Transverse colon (tissue), 4 donors: ENCODE measurements around the gene GADL1. TPM values are rescaled to one million over a fixed set of nuclear protein-coding genes. Genes with fewer than 3 reads are reported as not detected.

Experiments
- DNase-seq: peaks from one replicate; pipeline ENCODE4 v3.0.0-alpha.2; 2019
- H3K27ac ChIP-seq, 4 donors: fragments of 200-600 bp; sonication (generic); 2 replicates each; pipeline ENCODE4 v1.5.1; 2016 to 2018; ENCODE audit warnings: inconsistent platforms in 4 of 4
- H3K27me3 ChIP-seq: fragments of 200-600 bp; sonication (generic); 2 replicates; pipeline ENCODE4 v1.5.1; 2017; ENCODE audit warnings: inconsistent platforms
- H3K36me3 ChIP-seq, 4 donors: fragments of 200-600 bp; sonication (generic); 2 replicates each; pipeline ENCODE4 v1.5.1; 2017 to 2019; ENCODE audit warnings: inconsistent platforms in 4 of 4
- H3K4me1 ChIP-seq, 4 donors: fragments of 200-600 bp; sonication (generic); 2 replicates each; pipeline ENCODE4 v1.5.1; 2017 to 2020; ENCODE audit warnings: inconsistent platforms in 4 of 4
- H3K4me3 ChIP-seq, 4 donors: fragments of 200-600 bp; sonication (generic); 1 replicate in 1 of 4; 2 replicates in 3 of 4; pipeline versions ENCODE4 v1.5.1 to v1.6.1; 2017 to 2019; ENCODE audit warnings: inconsistent platforms in 4 of 4
- H3K9me3 ChIP-seq, 2 donors: fragments of 200-600 bp; sonication (generic); 2 replicates each; pipeline ENCODE4 v1.5.1; 2017 to 2019; ENCODE audit warnings: inconsistent platforms in 2 of 2
- CTCF ChIP-seq, 5 experiments: fragments of 200-600 bp in 3 of 5; fragments of 450-650 bp in 2 of 5; sonication (generic) in 3 of 5; IDR thresholded peaks; 1 replicate in 2 of 5; 2 replicates in 3 of 5; pipeline ENCODE4 v1.5.1; 2016 to 2017; ENCODE audit warnings: antibody characterized with exemption in 5 of 5, inconsistent platforms in 3 of 5, mild to moderate bottlenecking in 2 of 5, moderate library complexity in 1 of 5
- EP300 ChIP-seq: sonication (generic); formaldehyde crosslinking; IDR thresholded peaks from one replicate; pipeline ENCODE4 v1.6.1; 2017; ENCODE audit warnings: antibody characterized with exemption, low read depth
- POLR2A ChIP-seq: fragments of 450-650 bp; IDR thresholded peaks from one replicate; pipeline ENCODE4 v1.6.1; 2016; ENCODE audit warnings: antibody characterized with exemption, mild to moderate bottlenecking, moderate library complexity
- POLR2AphosphoS5 ChIP-seq, 3 donors: sonication (generic); formaldehyde crosslinking; IDR thresholded peaks; one replicate each; pipeline ENCODE4 v1.6.1; 2016; ENCODE audit warnings: antibody characterized with exemption in 3 of 3
- WGBS, 2 donors: methylation state at CpG; one replicate each; pipeline ENCODE4 v1.1.5; 2018; ENCODE audit warnings: low coverage in 1 of 2; 5-methylcytosine and 5-hydroxymethylcytosine counted together
- in situ Hi-C, 4 donors: fragments of 200-750 bp; cut with MboI; loops; one replicate each; pipeline versions ENCODE4 v1.15.0 to v1.15.1; 2017; ENCODE audit warnings: low sequenced_read_pairs in 3 of 4, low pct_ligation_motif_present in 1 of 4, low pct_unique_long_range_greater_than_20kb in 1 of 4
- intact Hi-C: fragments of 100-400 bp; cut with DNase I; formaldehyde crosslinking; loops from one replicate; pipeline ENCODE4 v1.15.1; 2023; ENCODE audit warnings: low total_unique reads
- total RNA-seq, 4 donors: library from RNA; depleted of rRNA; stranded (reverse); fragments of >200 nt; gene quantifications; one replicate each; pipeline ENCODE4 v1.1.0, GENCODE V29; 2016

Gene GADL1
- total RNA-seq, 4 donors from 2014 or later: not detected

GRCh38 chr3:30778933-30779332 is 115.5 kb downstream of the GADL1 start:
- 80 to 89% methylated on average over 2 to 3 of the region's 3 CpGs for WGBS, 2 donors

GRCh38 chr3:30777426-30778113 is 116.9 kb downstream of the GADL1 start:
- in situ Hi-C loops (loop anchor here in 2 of 4 donors (25.0 kb wide), 2 partner anchors 335 to 985 kb away; no protein-coding TSS in a partner anchor), intact Hi-C loops (no loop called here)
- Histone ChIP-seq H3K36me3 (no peaks in the 10 kb centered on the region), H3K27me3 (no peaks in the 10 kb centered on the region), H3K4me1 (no peaks in the 10 kb centered on the region), H3K4me3 (no peak overlapping the region), H3K9me3 (no peaks in the 10 kb centered on the region), H3K27ac (no peak overlapping the region)
- 81 to 100% methylated on average over 2 to 5 of the region's 5 CpGs for WGBS, 2 donors
- no peak for DNase-seq
- TF ChIP-seq POLR2AphosphoS5 (IDR thresholded peaks at IDR 0.05): no peak
- no peak for TF ChIP-seq POLR2A
- no peak for TF ChIP-seq EP300

More at GRCh38 chr3:30778933-30779332, 115.5 kb downstream of the GADL1 start:
- H3K27ac ChIP-seq: no peak overlapping the region
- TF ChIP-seq EP300 (no peak), POLR2AphosphoS5 (IDR thresholded peaks at IDR 0.05) (no peak), CTCF (IDR thresholded peaks at IDR 0.05) (no peak), POLR2A (no peak)
- DNase-seq: no peak
- no peaks in the 10 kb centered on the region for H3K9me3 ChIP-seq
- H3K36me3 ChIP-seq: no peaks in the 10 kb centered on the region
- intact Hi-C loops: no loop called here
- H3K27me3 ChIP-seq: no peaks in the 10 kb centered on the region
- in situ Hi-C loops: loop anchor here in 2 of 4 donors (25.0 kb wide), 2 partner anchors 333 to 983 kb away; no protein-coding TSS in a partner anchor
- no peaks in the 10 kb centered on the region for H3K4me1 ChIP-seq
- H3K4me3 ChIP-seq: no peak overlapping the region

DNA sequence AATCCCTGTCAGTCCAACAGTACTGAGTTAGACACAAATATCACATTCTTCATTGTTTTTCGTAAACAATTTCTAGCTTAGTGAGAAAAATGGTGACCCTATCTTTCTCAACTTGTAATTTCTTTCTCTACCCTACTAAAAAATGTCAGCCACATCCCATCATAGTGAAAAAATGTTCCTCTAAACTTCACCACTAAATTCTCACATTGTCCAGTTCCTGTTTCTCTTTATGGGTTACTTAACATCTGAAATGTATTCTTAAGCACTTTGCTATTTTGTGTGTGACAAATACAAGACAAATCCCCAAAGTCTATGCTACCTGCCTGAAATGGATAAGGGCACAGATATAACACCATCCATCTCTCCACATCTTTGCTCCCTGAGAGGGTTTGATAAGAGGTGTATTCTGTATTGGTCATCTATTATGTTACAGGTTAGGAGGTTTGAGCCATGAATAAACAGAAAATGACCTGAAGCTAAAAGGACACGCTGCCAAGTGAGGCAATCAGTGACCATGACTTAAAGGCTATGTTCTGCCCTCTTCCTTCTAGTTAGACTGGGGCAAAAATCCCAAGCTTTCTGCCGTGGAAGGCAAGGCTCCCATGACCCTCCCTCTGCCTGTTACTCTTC is 118.2 kb downstream of the GADL1 start:
- intact Hi-C loops: no loop called here
- H3K4me3 ChIP-seq: no peak overlapping the region
- no peaks in the 10 kb centered on the region for H3K4me1 ChIP-seq
- H3K36me3 ChIP-seq: no peaks in the 10 kb centered on the region
- no peak overlapping the region for H3K27ac ChIP-seq
- 74 to 80% methylated on average over 3 of the region's 3 CpGs for WGBS, 2 donors
- no peaks in the 10 kb centered on the region for H3K27me3 ChIP-seq
- no peak for DNase-seq
- H3K9me3 ChIP-seq: no peaks in the 10 kb centered on the region
- TF ChIP-seq POLR2A (no peak), CTCF (IDR thresholded peaks at IDR 0.05) (no peak), EP300 (no peak), POLR2AphosphoS5 (IDR thresholded peaks at IDR 0.05) (no peak)
- in situ Hi-C loops: loop anchor here in 2 of 4 donors (25.0 kb wide), 2 partner anchors 336 to 986 kb away; no protein-coding TSS in a partner anchor

GRCh38 chr3:30775040-30775439 is 119.4 kb downstream of the GADL1 start:
- 72 to 80% methylated on average over 7 to 10 of the region's 10 CpGs for WGBS, 2 donors
- intact Hi-C loops: no loop called here
- H3K27ac ChIP-seq: no peak overlapping the region

More at GRCh38 chr3:30775040-30775439, 119.4 kb downstream of the GADL1 start:
- TF ChIP-seq CTCF (IDR thresholded peaks at IDR 0.05): no peak
- no peak for TF ChIP-seq POLR2A
- TF ChIP-seq POLR2AphosphoS5 (IDR thresholded peaks at IDR 0.05): no peak
- no peak for TF ChIP-seq EP300
- Histone ChIP-seq H3K36me3 (no peaks in the 10 kb centered on the region), H3K4me1 (no peaks in the 10 kb centered on the region), H3K4me3 (no peak overlapping the region), H3K9me3 (no peaks in the 10 kb centered on the region), H3K27me3 (no peaks in the 10 kb centered on the region)
- no peak for DNase-seq
- in situ Hi-C loops: loop anchor here in 2 of 4 donors (25.0 kb wide), 2 partner anchors 337 to 987 kb away; no protein-coding TSS in a partner anchor
